Liver (tissue), 3 donors: ENCODE data around the gene PRIM2.
"Not testable (repeated sequence)": the region's sequence is repeated elsewhere in the genome, so short reads cannot be mapped to it uniquely, and the experiment has no call there.

Experiments used
- ATF3 ChIP-seq: IDR thresholded peaks from 2 replicates; pipeline ENCODE4 v1.6.1; 2016; ENCODE audit warnings: antibody characterized with exemption
- CTCF ChIP-seq: fragments of 150-350 bp; IDR thresholded peaks from 2 replicates; pipeline ENCODE4 v1.5.1; 2017; ENCODE audit warnings: improper control_type of control experiment, low read depth, low read length; ENCODE audit not compliant: missing input control
- FOXA2 ChIP-seq: IDR thresholded peaks from 2 replicates; pipeline ENCODE4 v1.6.1; 2016; ENCODE audit warnings: antibody characterized with exemption
- GABPA ChIP-seq, 2 donors: IDR thresholded peaks in 1 of 2; conservative IDR thresholded peaks in 1 of 2; 2 replicates each; pipeline ENCODE4 v1.6.1; 2016; ENCODE audit warnings: antibody characterized with exemption in 2 of 2, mild to moderate bottlenecking in 1 of 2, moderate library complexity in 1 of 2
- JUND ChIP-seq, 2 donors: IDR thresholded peaks; 2 replicates each; pipeline ENCODE4 v1.6.1; 2016; ENCODE audit warnings: antibody characterized with exemption in 2 of 2
- MAX ChIP-seq: IDR thresholded peaks from 2 replicates; pipeline ENCODE4 v1.6.1; 2016; ENCODE audit warnings: antibody characterized with exemption
- RAD21 ChIP-seq, 2 donors: IDR thresholded peaks; 2 replicates each; pipeline ENCODE4 v1.6.1; 2016; ENCODE audit warnings: antibody characterized with exemption in 2 of 2, mild to moderate bottlenecking in 2 of 2
- TAF1 ChIP-seq: conservative IDR thresholded peaks from 2 replicates; pipeline ENCODE4 v1.6.1; 2016; ENCODE audit warnings: antibody characterized with exemption, mild to moderate bottlenecking
- ZBTB33 ChIP-seq: IDR thresholded peaks from 2 replicates; pipeline ENCODE4 v1.6.1; 2016; ENCODE audit warnings: antibody characterized with exemption
- donor health status: healthy.
- donor health status: healthy.

- not testable (repeated sequence) for TF ChIP-seq CTCF; MAX; ZBTB33; FOXA2; TAF1; JUND (IDR thresholded peaks at IDR 0.05); GABPA (IDR thresholded peaks at IDR 0.05 in 1 of 2, conservative IDR thresholded peaks at IDR 0.05 in 1 of 2); RAD21 (IDR thresholded peaks at IDR 0.05); ATF3
These were observed 125.8 kb downstream of the PRIM2 start for GRCh38 chr6:57443181-57443580.
